PC-3 (cell line): ENCODE results near the gene MYO10. TPM values are rescaled to one million over a fixed set of nuclear protein-coding genes. Genes with fewer than 3 reads are reported as not detected.

Experiments
- ATAC-seq: fragments of 200-7000 bp; cut with Tn5 transposase; 2 replicates; pipeline ENCODE4 v1.9.1; 2020; ENCODE audit warnings: mild to moderate bottlenecking, moderate library complexity
- BruUV-seq: library from RNA; stranded (reverse); fragments of 400-500 nt; replicated peaks from 2 replicates; lab custom pipeline; 2021; lab: Mats Ljungman, UMichigan
- CTCF ChIA-PET: fragments of 300-600 bp; sonication (Branson Sonifier 250); formaldehyde crosslinking; loops from one replicate; lab custom pipeline; 2022; ENCODE audit warnings: antibody characterized with exemption; lab: Charles Lee
- POLR2A ChIA-PET: fragments of 300-600 bp; sonication (Branson Sonifier 250); formaldehyde crosslinking; loops from one replicate; lab custom pipeline; 2022; ENCODE audit warnings: antibody characterized with exemption; ENCODE audit not compliant: unreplicated experiment; lab: Charles Lee
- DNase-seq: peaks from one replicate; pipeline ENCODE4 v3.0.0-alpha.2; 2015
- H2AFZ ChIP-seq: fragments of 300-600 bp; sonication (generic); 2 replicates; pipeline ENCODE4 v1.6.0; 2016; ENCODE audit warnings: antibody characterized with exemption, low read length
- H3F3A ChIP-seq: fragments of 300-600 bp; sonication (generic); one replicate; pipeline ENCODE4 v1.6.0; 2017; ENCODE audit warnings: antibody characterized with exemption, low read length, control low read depth, mild to moderate bottlenecking; ENCODE audit not compliant: unreplicated experiment
- H3K27ac ChIP-seq: fragments of 300-600 bp; sonication (generic); 2 replicates; pipeline ENCODE4 v1.5.1; 2016; ENCODE audit warnings: mild to moderate bottlenecking, low read length
- H3K27me3 ChIP-seq: fragments of 300-600 bp; sonication (generic); 2 replicates; pipeline ENCODE4 v1.6.1; 2016; ENCODE audit warnings: low read length, mixed read lengths
- H3K36me3 ChIP-seq: fragments of 300-600 bp; sonication (generic); 2 replicates; pipeline ENCODE4 v1.6.1; 2016; ENCODE audit warnings: low read depth, mixed run types, low read length, mixed read lengths
- H3K4me1 ChIP-seq: fragments of 300-600 bp; sonication (generic); 2 replicates; pipeline ENCODE4 v1.5.1; 2016; ENCODE audit warnings: low read length; ENCODE audit not compliant: insufficient read depth
- H3K4me2 ChIP-seq: fragments of 300-600 bp; sonication (generic); 2 replicates; pipeline ENCODE4 v1.6.0; 2016; ENCODE audit warnings: low read length
- H3K4me3 ChIP-seq: fragments of 300-600 bp; sonication (generic); 2 replicates; pipeline ENCODE4 v1.5.1; 2016; ENCODE audit warnings: mild to moderate bottlenecking, low read length, mixed read lengths
- H3K79me2 ChIP-seq: fragments of 300-600 bp; sonication (generic); 2 replicates; pipeline ENCODE4 v1.6.1; 2017; ENCODE audit warnings: low read length, mixed read lengths
- H3K9ac ChIP-seq: fragments of 300-600 bp; sonication (generic); 2 replicates; pipeline ENCODE4 v1.6.0; 2016; ENCODE audit warnings: mild to moderate bottlenecking, low read length
- H3K9me2 ChIP-seq: fragments of 300-600 bp; sonication (generic); replicated peaks from 2 replicates; pipeline ENCODE4 v1.6.1; 2016; ENCODE audit warnings: mixed run types, low read length, mixed read lengths
- H3K9me3 ChIP-seq: fragments of 300-600 bp; sonication (generic); 2 replicates; pipeline ENCODE4 v1.6.1; 2016; ENCODE audit warnings: low read length, mixed read lengths
- H4K20me1 ChIP-seq: fragments of 300-600 bp; sonication (generic); 2 replicates; pipeline ENCODE4 v1.6.1; 2016; ENCODE audit warnings: low read length, mixed read lengths
- CTCF ChIP-seq: fragments of 300-600 bp; sonication (generic); conservative IDR thresholded peaks from 2 replicates; pipeline ENCODE4 v1.5.1; 2017; ENCODE audit warnings: antibody characterized with exemption, low read depth, mild to moderate bottlenecking, low read length
- EZH2 ChIP-seq: fragments of 300-600 bp; sonication (generic); IDR thresholded peaks from one replicate; pipeline ENCODE4 v1.6.1; 2017; ENCODE audit warnings: antibody characterized with exemption, mild to moderate bottlenecking, low read length; ENCODE audit not compliant: unreplicated experiment
- EZH2phosphoT487 ChIP-seq: fragments of 300-600 bp; sonication (generic); IDR thresholded peaks from 2 replicates; pipeline ENCODE4 v1.6.1; 2018; ENCODE audit warnings: mild to moderate bottlenecking, antibody characterized with exemption, low read length, borderline replicate concordance
- intact Hi-C: fragments of 100-400 bp; cut with micrococcal nuclease; formaldehyde crosslinking; loops from 2 replicates; pipeline ENCODE4 v1.9.0; 2023
- total RNA-seq: library from RNA; depleted of rRNA; stranded (reverse); fragments of >200 nt; gene quantifications from 2 replicates; pipeline ENCODE4 v1.2.3, GENCODE V29; 2014

Gene MYO10
- total RNA-seq, 1 experiment from 2014 or later: 52.3 TPM

DNA sequence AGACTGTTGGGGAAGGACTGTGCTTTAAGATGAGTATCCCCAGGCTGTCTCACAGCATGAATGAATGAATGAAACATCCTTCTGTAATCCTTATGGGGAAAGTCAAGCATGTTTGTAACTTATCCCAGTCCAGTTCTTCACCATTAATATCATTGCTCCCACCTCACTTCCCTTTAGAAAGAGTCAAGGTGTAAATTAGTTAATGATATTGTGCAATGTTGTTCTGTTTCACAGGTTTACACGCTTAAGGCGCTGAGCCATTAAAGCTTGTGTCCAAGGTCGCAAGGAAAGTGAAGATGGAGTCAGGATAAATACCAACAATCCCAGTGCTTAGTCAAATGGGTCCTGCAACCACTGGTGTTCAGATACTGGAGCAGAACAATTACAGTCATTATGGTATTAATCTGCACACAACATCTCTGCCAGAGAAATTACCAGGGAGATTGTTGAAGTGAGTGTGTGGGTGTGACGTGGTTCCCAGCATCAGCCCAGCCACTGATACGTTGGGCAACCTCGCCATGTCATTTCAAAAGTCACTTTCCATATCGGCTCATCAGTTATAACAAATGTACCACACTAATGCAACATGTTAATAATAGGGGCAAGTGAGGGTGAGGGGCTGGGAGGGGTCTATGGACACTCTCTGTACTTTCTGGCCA, 1.5 kb upstream of the MYO10 start:
- Histone ChIP-seq H3K4me1 (peaks cover 22% of the 10 kb centered on the region), H3K27me3 (no peaks in the 10 kb centered on the region), H3K36me3 (no peaks in the 10 kb centered on the region), H3K9me3 (no peaks in the 10 kb centered on the region), H4K20me1 (peaks cover 30% of the 10 kb centered on the region), H3K9ac (no peak overlapping the region), H3K79me2 (peaks cover 33% of the 10 kb centered on the region), H3K27ac (no peak overlapping the region), H3K4me3 (peak overlapping the region; percentile 76), H3K4me2 (peak overlapping the region; percentile 85), H2AFZ (peak overlapping the region; percentile 92), H3K9me2 (no peaks in the 10 kb centered on the region), H3F3A (no peaks in the 10 kb centered on the region)
- no peak for TF ChIP-seq CTCF
- no peak for TF ChIP-seq EZH2
- TF ChIP-seq EZH2phosphoT487: no peak
- CTCF ChIA-PET: no interaction called here
- intact Hi-C loops: loop anchor here (10.0 kb wide), 1 partner anchor 63 kb away; no protein-coding TSS in a partner anchor
- BruUV-seq: no TSS peak
- ATAC-seq (no peak), DNase-seq (no peak)
- POLR2A ChIA-PET: interaction anchor here (0.6 kb wide), 1 partner anchor 557 kb away, joined by 4 read pairs; no protein-coding TSS in a partner anchor

DNA sequence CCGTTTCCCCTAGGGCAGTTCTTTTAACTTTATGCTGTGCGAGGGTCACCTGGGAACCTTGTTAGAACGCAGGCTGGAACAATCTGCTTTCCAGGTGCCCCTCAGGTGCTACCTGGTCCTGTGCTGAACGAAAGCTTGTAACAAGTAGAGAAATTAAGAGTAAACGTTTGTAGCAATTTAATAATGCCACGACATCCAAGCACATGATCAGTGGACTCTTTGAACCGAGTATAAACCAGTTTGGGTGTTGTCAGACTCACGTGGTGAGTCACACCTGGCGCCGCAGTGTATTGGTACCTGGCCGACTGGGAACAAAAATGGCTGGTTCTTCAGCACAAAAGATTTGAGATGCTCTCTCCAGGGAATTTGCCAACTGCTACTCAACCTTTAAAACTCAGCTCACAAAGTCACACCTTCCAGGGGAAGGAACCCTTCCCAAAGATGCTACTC, 926 bp upstream of the MYO10 start:
- H3K27ac ChIP-seq: peak overlapping the region; percentile 59
- TF ChIP-seq EZH2phosphoT487 (no peak), EZH2 (no peak), CTCF (no peak)
- H3K4me1 ChIP-seq: peaks cover 28% of the 10 kb centered on the region
- H3K36me3 ChIP-seq: no peaks in the 10 kb centered on the region
- ATAC-seq (no peak), DNase-seq (peak; percentile 92)
- H3K9me2 ChIP-seq: no peaks in the 10 kb centered on the region
- ChIA-PET POLR2A (interaction anchor here (0.6 to 1.3 kb wide), 2 partner anchors 119 to 558 kb away, joined by 4 to 18 read pairs; no protein-coding TSS in a partner anchor), CTCF (interaction anchor here (1.0 kb wide), 1 partner anchor 195 kb away, joined by 6 read pairs; no protein-coding TSS in a partner anchor)
- no TSS peak for BruUV-seq
- intact Hi-C loops: loop anchor here (1.0 to 10.0 kb wide), 3 partner anchors 62 to 195 kb away; no protein-coding TSS in a partner anchor
- H3K79me2 ChIP-seq: peaks cover 40% of the 10 kb centered on the region
- H2AFZ ChIP-seq: peak overlapping the region; percentile 92
- H3K4me3 ChIP-seq: peak overlapping the region; percentile 76
- no peaks in the 10 kb centered on the region for H3F3A ChIP-seq
- no peaks in the 10 kb centered on the region for H3K27me3 ChIP-seq
- H3K9me3 ChIP-seq: no peaks in the 10 kb centered on the region
- H4K20me1 ChIP-seq: peaks cover 36% of the 10 kb centered on the region
- H3K9ac ChIP-seq: peak overlapping the region; percentile 76
- H3K4me2 ChIP-seq: peak overlapping the region; percentile 85
